ENCODE measurements around the gene TRAF2.
A peak's percentile ranks its signal among the peaks of the same experiment; 100 is the strongest.

TRAF2 gene

DNA sequence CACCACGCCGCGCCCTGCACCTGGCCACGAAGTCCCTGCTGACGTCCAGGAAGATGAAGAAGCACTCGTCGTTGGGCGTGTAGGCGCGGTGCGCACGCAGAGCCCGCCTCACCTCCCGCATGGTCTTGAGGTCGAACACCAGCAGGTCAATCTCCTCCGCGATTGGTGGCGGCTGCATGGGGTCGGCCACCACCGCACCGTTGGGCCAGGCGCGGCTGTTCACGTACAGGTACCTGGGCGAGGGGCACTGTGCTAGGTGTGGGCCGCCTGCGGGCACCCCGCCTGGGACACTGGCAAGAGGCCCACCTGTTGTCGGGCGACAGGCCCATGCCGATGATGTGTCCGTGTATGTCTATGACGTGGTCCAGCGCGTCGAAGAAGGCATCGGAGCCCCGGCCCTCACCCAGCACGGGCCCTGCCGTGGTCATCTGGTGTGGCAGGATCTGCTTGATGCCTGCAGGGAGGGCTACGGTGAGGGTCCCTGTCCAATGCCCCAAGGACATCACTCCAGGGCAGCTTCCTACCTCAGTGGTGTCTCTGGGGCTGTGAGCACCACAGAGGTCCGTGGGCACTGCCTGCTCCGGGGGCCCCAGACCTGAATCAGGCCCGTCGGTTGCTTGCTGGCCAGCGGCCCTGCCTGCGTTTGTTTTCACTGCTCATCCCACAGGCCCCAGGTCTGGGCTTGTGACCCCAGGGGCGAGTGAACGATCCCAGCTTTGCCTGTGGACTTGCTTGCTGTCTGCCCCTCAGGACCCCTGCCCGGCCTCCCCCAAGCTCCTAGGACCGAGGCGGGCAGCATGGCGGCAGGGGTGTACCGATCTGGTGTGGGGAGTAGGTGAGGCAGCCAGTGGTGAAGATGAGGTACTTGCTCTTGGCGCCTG is 55.2 kb downstream of the TRAF2 start:
- DNase-seq: no peak

DNA sequence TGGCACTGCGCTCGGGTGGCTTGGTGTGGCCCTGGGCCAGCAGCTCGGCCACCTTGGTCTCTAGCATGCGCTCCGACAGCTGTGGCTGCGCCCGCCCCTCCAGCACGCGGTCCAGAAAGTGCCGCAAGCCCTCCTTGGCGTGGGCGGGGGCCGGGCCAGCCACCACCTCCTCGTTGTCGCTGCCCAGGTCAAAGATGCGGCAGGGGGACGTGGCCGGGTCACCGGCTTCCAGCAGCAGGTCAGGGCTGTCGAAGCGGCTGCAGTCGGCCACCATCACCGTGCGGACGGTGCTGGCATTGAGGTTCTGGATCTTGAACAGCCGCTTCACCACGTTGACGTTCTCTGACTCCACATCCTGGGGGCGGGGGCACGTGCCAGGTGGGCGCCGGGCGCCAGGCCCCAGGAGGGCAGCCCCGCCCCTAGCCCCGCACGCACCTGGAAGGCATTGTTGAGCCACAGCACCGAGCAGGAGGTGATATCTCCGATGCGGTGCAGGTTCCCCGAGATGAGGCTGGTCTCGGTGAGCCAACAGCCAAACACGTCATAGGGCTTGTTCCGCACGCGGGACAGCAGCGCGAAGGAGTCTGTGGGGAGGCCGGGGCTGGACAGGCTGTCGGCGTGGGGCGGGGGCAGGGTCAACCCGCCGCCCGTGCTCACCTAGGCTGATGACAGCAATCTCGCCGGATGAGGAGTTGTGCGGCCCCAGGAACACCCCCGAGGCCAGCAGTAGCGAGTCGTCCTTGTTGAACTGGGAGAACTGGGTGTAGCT is 56.0 kb downstream of the TRAF2 start:
- DNase-seq: no peak

GRCh38 chr9:136942881-136943230 is 56.5 kb downstream of the TRAF2 start:
- DNase-seq: no peak

- DNase-seq: no peak
Observed at GRCh38 chr9:136943291-136944211, 57.2 kb downstream of the TRAF2 start.

- DNase-seq: no peak
Observed at GRCh38 chr9:136944212-136944518, 57.8 kb downstream of the TRAF2 start.

GRCh38 chr9:136944519-136945332 is 58.4 kb downstream of the TRAF2 start, which contains the start of the genes C8G and FBXW5:
Gene C8G (plus strand): TSS chr9:136945243. CDS start chr9:136945321, 78 bp downstream.
Gene FBXW5 (minus strand): TSS chr9:136944738. CDS start chr9:136944083, 655 bp downstream.
- DNase-seq: peak; percentile 75

- no peak for DNase-seq
Observed at GRCh38 chr9:136945333-136946227, 59.3 kb downstream of the TRAF2 start.

GRCh38 chr9:136946228-136947027 is 60.1 kb downstream of the TRAF2 start:
- DNase-seq: no peak

- no peak for DNase-seq
Observed at GRCh38 chr9:136947028-136947891, 60.9 kb downstream of the TRAF2 start.

- no peak for DNase-seq
Observed at GRCh38 chr9:136947955-136948510, 61.7 kb downstream of the TRAF2 start.

DNA sequence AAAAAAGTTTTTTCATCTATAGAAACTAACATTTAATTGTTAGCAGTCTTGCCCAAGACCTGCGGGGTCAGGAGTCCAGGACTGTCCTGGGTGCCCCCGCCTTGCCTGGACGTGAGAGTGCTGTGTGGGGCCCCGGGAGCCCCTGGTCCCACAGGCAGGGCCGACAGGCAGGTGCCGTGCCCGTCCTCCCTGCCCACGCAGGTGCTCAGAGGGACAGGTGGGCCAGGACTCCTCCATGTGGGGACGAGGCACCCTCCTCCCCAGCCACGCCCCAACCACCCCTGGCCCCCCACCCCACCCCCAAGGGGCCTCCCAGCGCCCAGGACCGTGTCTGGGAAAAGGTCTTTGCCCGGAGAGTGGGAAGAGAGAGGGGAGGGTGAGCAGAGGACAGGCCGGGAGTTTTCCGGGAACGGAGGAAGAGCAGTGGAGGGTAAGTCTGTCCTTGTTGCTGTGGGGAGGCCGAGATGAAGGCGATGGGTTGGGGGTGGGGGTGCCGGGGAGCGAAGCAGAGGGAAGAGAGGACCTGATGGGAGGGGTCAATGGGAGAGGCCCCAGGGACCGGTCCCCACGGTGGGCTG is 63.0 kb downstream of the TRAF2 start:
- DNase-seq: no peak

DNA sequence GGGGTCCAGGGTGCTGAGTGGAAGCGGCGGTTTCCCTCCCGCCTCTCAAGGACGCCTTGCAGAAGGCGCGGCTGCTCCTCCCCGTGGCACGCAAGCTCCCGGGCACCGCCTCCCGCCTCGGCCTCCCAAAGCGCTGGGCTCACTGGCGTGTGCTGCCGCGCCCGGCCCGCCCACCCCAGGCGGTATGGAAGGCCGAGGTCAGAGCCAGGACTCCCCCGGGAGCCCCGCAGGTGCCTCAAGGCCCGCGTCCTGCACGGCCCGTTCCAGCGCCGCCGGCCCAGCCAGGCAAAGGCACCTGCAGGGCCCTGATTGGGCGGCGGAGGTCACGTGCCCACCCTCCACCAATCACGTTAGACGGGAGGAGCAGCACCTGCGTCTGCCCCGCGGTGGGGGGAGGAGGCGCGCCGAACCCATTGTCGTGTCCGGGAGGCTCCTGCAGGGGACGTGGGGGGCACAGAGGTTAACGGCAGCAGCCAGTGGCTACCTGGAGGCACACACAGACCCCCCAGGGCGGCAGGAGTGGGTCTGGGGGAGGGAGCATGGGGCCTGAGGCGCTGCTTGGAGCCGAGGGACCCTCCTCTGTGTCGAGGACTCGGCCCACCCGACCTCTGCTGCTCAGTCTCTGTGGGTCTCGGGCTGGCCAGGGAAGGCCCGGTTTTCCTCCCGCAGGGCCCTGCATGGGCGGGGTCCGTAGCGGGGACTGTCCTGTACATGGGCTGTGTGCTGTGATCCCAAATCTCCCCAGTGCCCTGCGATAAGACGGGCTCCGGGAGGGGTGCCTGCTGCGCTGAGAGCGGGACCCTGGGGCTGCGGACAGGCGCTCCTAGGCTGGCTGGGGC is 63.7 kb downstream of the TRAF2 start:
- peak; percentile 68 for DNase-seq

GRCh38 chr9:136950656-136951276 is 64.5 kb downstream of the TRAF2 start:
- DNase-seq: no peak

GRCh38 chr9:136951541-136952320 is 65.4 kb downstream of the TRAF2 start, which contains the start of gene LCN12:
Gene LCN12 (plus strand): TSS chr9:136952273. CDS start chr9:136952328, 55 bp downstream.
- no peak for DNase-seq

DNA sequence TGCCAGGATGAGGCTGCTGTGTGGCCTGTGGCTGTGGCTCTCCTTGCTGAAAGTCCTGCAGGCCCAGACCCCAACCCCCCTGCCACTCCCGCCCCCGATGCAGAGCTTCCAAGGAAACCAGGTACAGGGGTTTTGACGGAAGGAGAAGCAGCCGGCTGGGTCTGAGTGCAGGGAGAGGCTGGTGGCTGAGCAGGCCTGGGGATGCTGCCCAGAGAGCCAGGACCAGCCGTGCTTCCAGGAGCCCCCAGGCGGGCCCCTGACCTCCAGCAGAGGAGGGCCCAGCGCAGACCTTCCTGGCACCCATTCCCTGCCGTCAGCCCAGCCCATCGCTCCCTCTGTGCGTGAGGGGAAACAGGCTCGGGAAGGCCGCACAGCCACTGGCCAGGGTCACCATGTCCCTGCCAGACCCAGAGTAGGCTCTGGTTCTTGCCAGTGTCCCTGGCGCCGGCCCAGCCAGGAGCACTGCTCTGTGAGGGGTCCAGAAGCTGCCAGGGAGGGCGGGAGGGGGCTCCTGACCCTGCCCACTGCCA is 66.1 kb downstream of the TRAF2 start:
- DNase-seq: no peak

Measured in NCI-H1436 treated with DMSO at 0.1 percent for 48 hours (cell line).